Activated CD4-positive, alpha-beta T cell treated with anti-CD3 and anti-CD28 coated beads, Interleukin-2, amount 10 ng/mL, durations not matched to agents 7 days and 5 days (primary cell): Measurements from ENCODE around the gene GPX7. TPM values are rescaled to one million over a fixed set of nuclear protein-coding genes. Genes with fewer than 3 reads are reported as not detected.

Experiments used
- CTCF ChIA-PET: fragments of 350-600 bp; sonication (Branson Sonifier 250); formaldehyde crosslinking; loops from one replicate; lab custom pipeline; 2021; ENCODE audit warnings: antibody characterized with exemption; lab: Charles Lee
- POLR2A ChIA-PET: fragments of 350-600 bp; sonication (Branson Sonifier 250); formaldehyde crosslinking; loops from one replicate; lab custom pipeline; 2021; ENCODE audit warnings: antibody characterized with exemption; lab: Charles Lee
- DNase-seq: peaks from one replicate; pipeline ENCODE4 v3.0.0-alpha.2; 2020
- H3K27ac Mint-ChIP-seq: one replicate; pipeline ENCODE4 v1.8.0; 2021; ENCODE audit warnings: mild to moderate bottlenecking, moderate library complexity, mixed read lengths
- H3K27me3 Mint-ChIP-seq: one replicate; pipeline ENCODE4 v1.8.0; 2021; ENCODE audit warnings: mixed read lengths
- H3K36me3 Mint-ChIP-seq: one replicate; pipeline ENCODE4 v1.8.0; 2021; ENCODE audit warnings: low read depth, mixed read lengths
- H3K4me1 Mint-ChIP-seq: one replicate; pipeline ENCODE4 v1.8.0; 2021; ENCODE audit warnings: mixed read lengths
- H3K4me3 Mint-ChIP-seq: one replicate; pipeline ENCODE4 v1.8.0; 2021; ENCODE audit warnings: mild to moderate bottlenecking, moderate library complexity, mixed read lengths
- H3K9me3 Mint-ChIP-seq: one replicate; pipeline ENCODE4 v1.8.0; 2021; ENCODE audit warnings: mixed read lengths
- total RNA-seq, 2 experiments: library from RNA; stranded (reverse); gene quantifications; one replicate each; pipeline ENCODE4 v1.2.3, GENCODE V29; 2021

GPX7 gene
- total RNA-seq, 2 experiments from 2014 or later = 20.3 to 22.8 TPM

DNA sequence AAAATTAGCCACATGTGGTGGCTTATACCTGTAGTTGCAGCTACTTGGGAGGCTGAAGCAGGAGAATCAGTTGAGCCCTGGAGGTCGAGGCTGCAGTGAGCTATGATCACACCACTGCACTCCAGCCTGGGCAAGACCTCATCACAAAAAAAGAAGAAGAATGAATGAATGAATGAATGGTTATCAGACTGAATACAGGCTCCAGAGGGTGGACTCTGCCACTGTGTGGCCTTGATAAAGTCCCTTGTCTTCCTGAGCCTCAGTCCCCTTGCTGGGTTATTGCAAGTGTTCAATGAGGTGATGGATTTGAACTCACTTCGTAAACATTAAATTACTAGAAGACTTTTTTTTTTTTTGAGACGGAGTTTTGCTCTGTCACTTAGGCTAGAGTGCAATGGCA lies 55.5 kb downstream of the GPX7 start:
- H3K36me3 Mint-ChIP-seq = peaks cover 6% of the 10 kb centered on the region
- H3K4me1 Mint-ChIP-seq = peaks cover 19% of the 10 kb centered on the region
- peak overlapping the region; percentile 55 for H3K27ac Mint-ChIP-seq
- no peak for DNase-seq
- no peaks in the 10 kb centered on the region for H3K27me3 Mint-ChIP-seq
- no peaks in the 10 kb centered on the region for H3K9me3 Mint-ChIP-seq
- H3K4me3 Mint-ChIP-seq = no peak overlapping the region
- CTCF ChIA-PET = interaction anchor here (1.0 to 2.5 kb wide), 4 partner anchors 11 to 20 kb away, joined by 3 to 10 read pairs (median 6); no protein-coding TSS in a partner anchor
- POLR2A ChIA-PET = no interaction called here

Other genes starting within 250 kb of the GPX7 start
- 10 to 100 TPM; 58.8 to 60.1 TPM for gene CC2D1B, start 236.2 kb upstream of the GPX7 start, total RNA-seq
- gene ORC1, start 197.9 kb upstream of the GPX7 start, total RNA-seq = 10 to 100 TPM; 30.3 to 36.7 TPM
- gene PRPF38A, start 197.8 kb upstream of the GPX7 start, total RNA-seq = 100 to 1,000 TPM in 1 of 2 experiments, 10 to 100 TPM in 1; 98.1 to 103 TPM
- gene TUT4, start 49.3 kb upstream of the GPX7 start, total RNA-seq = 100 to 1,000 TPM in 1 of 2 experiments, 10 to 100 TPM in 1; 88.0 to 101 TPM
- gene SHISAL2A, start 30.8 kb downstream of the GPX7 start, total RNA-seq = 1 to 10 TPM; 8.2 TPM
- 10 to 100 TPM; 10.8 to 14.6 TPM for gene COA7, start 96.0 kb downstream of the GPX7 start, total RNA-seq
- gene ZYG11B, start 124.1 kb downstream of the GPX7 start, total RNA-seq = 10 to 100 TPM; 14.5 to 14.8 TPM
- under 1 TPM; 0.25 TPM for gene ZYG11A, start 240.4 kb downstream of the GPX7 start, total RNA-seq